HCT116 (cell line): Measurements from ENCODE around the gene GATB. TPM values are rescaled to one million over a fixed set of nuclear protein-coding genes. Genes with fewer than 3 reads are reported as not detected.

Source experiments
- ATAC-seq: fragments of 200-7000 bp; cut with Tn5 transposase; 2 replicates; pipeline ENCODE4 v1.9.1; 2020; ENCODE audit warnings: mild to moderate bottlenecking, moderate library complexity
- BruUV-seq: library from RNA; stranded (reverse); fragments of 400-500 nt; replicated peaks from 2 replicates; lab custom pipeline; 2021; lab: Mats Ljungman, UMichigan
- CTCF ChIA-PET: fragments of 300-600 bp; sonication (Branson Sonifier 250); formaldehyde crosslinking; loops from one replicate; lab custom pipeline; 2021; ENCODE audit warnings: antibody characterized with exemption; lab: Charles Lee
- POLR2A ChIA-PET: fragments of 300-600, 350-600 bp; sonication (Branson Sonifier 250); formaldehyde crosslinking; loops from one replicate; lab custom pipeline; 2021; ENCODE audit warnings: antibody characterized with exemption; lab: Charles Lee
- RAD21 ChIA-PET, 2 experiments: fragments of 300-600 bp; sonication (Branson Sonifier 250); formaldehyde crosslinking; loops; one replicate each; lab custom pipeline; 2023; ENCODE audit warnings: low total read pairs in 2 of 2; ENCODE audit not compliant: uncharacterized antibody in 2 of 2, unreplicated experiment in 2 of 2, low non-redundant PET in 1 of 2; lab: Charles Lee
- DNase-seq: peaks from one replicate; pipeline ENCODE4 v3.0.0-alpha.2; 2010; ENCODE audit warnings: low read depth, low spot score
- H2AFZ ChIP-seq: fragments of 200-600 bp; shearing (Covaris generic), sonication (generic); 2 replicates; pipeline ENCODE4 v1.6.1; 2017; ENCODE audit warnings: low read depth, mixed run types, mixed read lengths, antibody characterized with exemption, low read length; ENCODE audit not compliant: poor library complexity, severe bottlenecking
- H3K27ac ChIP-seq: 2 replicates; pipeline ENCODE4 v1.5.1; 2012; ENCODE audit warnings: low read depth, low read length
- H3K27me3 ChIP-seq: fragments of 200-600 bp; sonication (generic); 2 replicates; pipeline ENCODE4 v1.6.1; 2016; ENCODE audit warnings: mixed run types, low read length, mixed read lengths; ENCODE audit not compliant: insufficient read depth
- H3K36me3 ChIP-seq, 2 experiments: fragments of 200-500 bp in 1 of 2; fragments of 200-600 bp in 1 of 2; sonication (Bioruptor generic) in 1 of 2; sonication (generic) in 1 of 2; 2 replicates each; pipeline versions ENCODE4 v1.5.1 to v1.6.1; 2014 to 2016; ENCODE audit warnings: low read length in 2 of 2, inconsistent platforms in 1 of 2, mixed read lengths in 1 of 2, mixed run types in 1 of 2; ENCODE audit not compliant: insufficient read depth in 2 of 2, control insufficient read depth in 1 of 2
- H3K4me1 ChIP-seq, 2 experiments: fragments of 200-600 bp in 1 of 2; sonication (generic) in 1 of 2; 2 replicates each; pipeline versions ENCODE4 v1.5.1 to v1.6.1; 2012 to 2017; ENCODE audit warnings: low read length in 2 of 2, inconsistent platforms in 1 of 2, mild to moderate bottlenecking in 1 of 2, mixed read lengths in 1 of 2, mixed run types in 1 of 2, moderate library complexity in 1 of 2; ENCODE audit not compliant: insufficient read depth in 2 of 2, control insufficient read depth in 1 of 2
- H3K4me2 ChIP-seq: fragments of 200-600 bp; sonication (generic); 2 replicates; pipeline ENCODE4 v1.6.1; 2017; ENCODE audit warnings: mixed run types, low read length, mixed read lengths
- H3K4me3 ChIP-seq, 2 experiments: fragments of 200-600 bp in 1 of 2; sonication (generic) in 1 of 2; replicated peaks in 1 of 2; 2 replicates each; pipeline ENCODE4 v1.5.1; 2011 to 2016; ENCODE audit warnings: low read length in 2 of 2, control low read depth in 1 of 2, low read depth in 1 of 2, mild to moderate bottlenecking in 1 of 2, mixed read lengths in 1 of 2, mixed run types in 1 of 2
- H3K79me2 ChIP-seq: fragments of 200-600 bp; sonication (generic); 2 replicates; pipeline ENCODE4 v1.6.1; 2017; ENCODE audit warnings: mild to moderate bottlenecking, mixed run types, low read length, moderate library complexity, mixed read lengths; ENCODE audit not compliant: insufficient read depth
- H3K9ac ChIP-seq: fragments of 200-600 bp; sonication (generic); 2 replicates; pipeline ENCODE4 v1.6.1; 2016; ENCODE audit warnings: low read length, mixed read lengths
- H3K9me2 ChIP-seq: fragments of 200-600 bp; sonication (generic), shearing (Covaris generic); 2 replicates; pipeline ENCODE4 v1.6.1; 2017; ENCODE audit warnings: mixed run types, mild to moderate bottlenecking, moderate library complexity; ENCODE audit not compliant: insufficient read depth
- H3K9me3 ChIP-seq, 2 experiments: fragments of 200-500 bp in 1 of 2; fragments of 200-600 bp in 1 of 2; sonication (Bioruptor generic) in 1 of 2; sonication (generic) in 1 of 2; 2 replicates each; pipeline ENCODE4 v1.6.1; 2014 to 2017; ENCODE audit warnings: low read length in 2 of 2, mixed read lengths in 2 of 2, inconsistent platforms in 1 of 2, low read depth in 1 of 2, mild to moderate bottlenecking in 1 of 2, mixed run types in 1 of 2, moderate library complexity in 1 of 2; ENCODE audit not compliant: control insufficient read depth in 1 of 2, insufficient read depth in 1 of 2
- H4K20me1 ChIP-seq: fragments of 200-600 bp; sonication (generic), shearing (Covaris generic); 2 replicates; pipeline ENCODE4 v1.6.1; 2017; ENCODE audit warnings: mixed run types, mild to moderate bottlenecking, moderate library complexity; ENCODE audit not compliant: insufficient read depth
- ATF3 ChIP-seq: IDR thresholded peaks from 2 replicates; pipeline ENCODE4 v1.6.1; 2012
- CBX3 ChIP-seq: IDR thresholded peaks from 2 replicates; pipeline ENCODE4 v1.6.1; 2012; ENCODE audit warnings: low read depth
- CEBPB ChIP-seq: IDR thresholded peaks from 2 replicates; pipeline ENCODE4 v1.6.1; 2012; ENCODE audit warnings: low read depth
- EGR1 ChIP-seq: IDR thresholded peaks from 2 replicates; pipeline ENCODE4 v1.6.1; 2012; ENCODE audit warnings: low read depth
- ELF1 ChIP-seq: IDR thresholded peaks from 2 replicates; pipeline ENCODE4 v1.6.1; 2012; ENCODE audit warnings: low read depth, borderline replicate concordance
- EZH2phosphoT487 ChIP-seq: fragments of 200-600 bp; IDR thresholded peaks from 2 replicates; pipeline ENCODE4 v1.6.1; 2018; ENCODE audit warnings: antibody characterized with exemption, borderline replicate concordance
- FOSL1 ChIP-seq: IDR thresholded peaks from 2 replicates; pipeline ENCODE4 v1.6.1; 2012; ENCODE audit warnings: low read depth
- JUND ChIP-seq: IDR thresholded peaks from 2 replicates; pipeline ENCODE4 v1.6.1; 2012
- POLR2A ChIP-seq: IDR thresholded peaks from 2 replicates; pipeline ENCODE4 v1.7.0; 2011; ENCODE audit warnings: borderline replicate concordance; ENCODE audit not compliant: insufficient read depth, insufficient read length; ENCODE audit errors: extremely low read depth
- POLR2AphosphoS5 ChIP-seq: IDR thresholded peaks from 2 replicates; pipeline ENCODE4 v1.6.1; 2011; ENCODE audit warnings: mild to moderate bottlenecking, low read depth, low read length, moderate library complexity
- RAD21 ChIP-seq: IDR thresholded peaks from 2 replicates; pipeline ENCODE4 v1.6.1; 2012; ENCODE audit warnings: low read depth, mild to moderate bottlenecking
- REST ChIP-seq: IDR thresholded peaks from 2 replicates; pipeline ENCODE4 v1.6.1; 2012; ENCODE audit warnings: low read depth
- SIN3A ChIP-seq: IDR thresholded peaks from 2 replicates; pipeline ENCODE4 v1.6.1; 2012; ENCODE audit warnings: low read depth
- SP1 ChIP-seq: IDR thresholded peaks from 2 replicates; pipeline ENCODE4 v1.6.1; 2012; ENCODE audit warnings: low read depth
- SRF ChIP-seq: IDR thresholded peaks from 2 replicates; pipeline ENCODE4 v1.6.1; 2012; ENCODE audit warnings: low read depth
- TCF7L2 ChIP-seq: IDR thresholded peaks from 2 replicates; pipeline ENCODE4 v1.7.0; 2011; ENCODE audit warnings: borderline replicate concordance, inconsistent platforms; ENCODE audit not compliant: insufficient read depth, insufficient read length; ENCODE audit errors: extremely low read depth
- YY1 ChIP-seq: IDR thresholded peaks from 2 replicates; pipeline ENCODE4 v1.6.1; 2011; ENCODE audit warnings: low read length, low read depth, moderate library complexity, mild to moderate bottlenecking; ENCODE audit not compliant: insufficient replicate concordance; ENCODE audit errors: extremely low read depth
- ZBTB33 ChIP-seq: IDR thresholded peaks from 2 replicates; pipeline ENCODE4 v1.6.1; 2011; ENCODE audit warnings: mild to moderate bottlenecking, low read length, moderate library complexity; ENCODE audit not compliant: insufficient replicate concordance; ENCODE audit errors: extremely low read depth
- ZNF274 ChIP-seq: fragments of 200-500 bp; sonication (Bioruptor generic); IDR thresholded peaks from 2 replicates; pipeline ENCODE4 v1.6.1; 2014; ENCODE audit warnings: mild to moderate bottlenecking, low read depth, low read length, inconsistent platforms
- intact Hi-C: fragments of 100-400 bp; cut with micrococcal nuclease; formaldehyde crosslinking; loops from 2 replicates; pipeline ENCODE4 v1.10.0; 2022
- total RNA-seq: library from RNA; stranded (reverse); gene quantifications from one replicate; pipeline ENCODE4 v1.2.1, GENCODE V29; 2021; ENCODE audit not compliant: unreplicated experiment
- TF ChIP-seq, protein P1 (sequence below), 3 experiments: fragments of 200-600 bp in 1 of 3; sonication (generic) in 1 of 3; IDR thresholded peaks in 2 of 3; conservative IDR thresholded peaks in 1 of 3; 2 replicates each; pipeline ENCODE4 v1.5.1; 2012 to 2017; ENCODE audit warnings: low read depth in 2 of 3, low read length in 2 of 3, antibody characterized with exemption in 1 of 3, borderline replicate concordance in 1 of 3, control low read depth in 1 of 3, mild to moderate bottlenecking in 1 of 3, mixed read lengths in 1 of 3, mixed run types in 1 of 3, moderate library complexity in 1 of 3; ENCODE audit not compliant: insufficient read depth in 1 of 3

The GATB gene
- total RNA-seq, 1 experiment from 2014 or later = 29.3 TPM

- TF ChIP-seq YY1 = no peak
Measured at GRCh38 chr4:151783867-151784266, 23.1 kb upstream of the GATB start (continued).

DNA sequence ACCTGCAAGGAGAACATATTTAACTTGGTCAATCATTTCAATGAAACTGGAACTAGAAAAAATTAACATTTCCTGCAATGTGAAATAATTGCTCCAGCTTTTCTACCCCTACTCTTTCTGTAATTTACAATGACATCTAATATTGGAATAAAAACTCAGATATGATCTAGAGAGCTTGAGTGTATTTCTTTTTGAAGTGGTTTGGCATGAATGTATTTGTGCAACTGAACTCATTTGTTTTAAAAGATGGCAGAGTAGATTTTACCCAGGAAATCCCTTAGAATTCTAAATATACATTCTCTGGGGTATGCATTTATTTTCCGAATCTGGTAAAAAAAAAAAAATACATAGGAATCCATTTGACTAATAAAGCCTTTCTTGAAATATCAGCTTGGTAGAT is 21.5 kb upstream of the GATB start:
- no TSS peak for BruUV-seq
- intact Hi-C loops = no loop called here
- TF ChIP-seq SIN3A = no peak
- no peak for TF ChIP-seq CEBPB
- TF ChIP-seq SRF = no peak
- TF ChIP-seq POLR2A = no peak
- TF ChIP-seq, protein P1, sequence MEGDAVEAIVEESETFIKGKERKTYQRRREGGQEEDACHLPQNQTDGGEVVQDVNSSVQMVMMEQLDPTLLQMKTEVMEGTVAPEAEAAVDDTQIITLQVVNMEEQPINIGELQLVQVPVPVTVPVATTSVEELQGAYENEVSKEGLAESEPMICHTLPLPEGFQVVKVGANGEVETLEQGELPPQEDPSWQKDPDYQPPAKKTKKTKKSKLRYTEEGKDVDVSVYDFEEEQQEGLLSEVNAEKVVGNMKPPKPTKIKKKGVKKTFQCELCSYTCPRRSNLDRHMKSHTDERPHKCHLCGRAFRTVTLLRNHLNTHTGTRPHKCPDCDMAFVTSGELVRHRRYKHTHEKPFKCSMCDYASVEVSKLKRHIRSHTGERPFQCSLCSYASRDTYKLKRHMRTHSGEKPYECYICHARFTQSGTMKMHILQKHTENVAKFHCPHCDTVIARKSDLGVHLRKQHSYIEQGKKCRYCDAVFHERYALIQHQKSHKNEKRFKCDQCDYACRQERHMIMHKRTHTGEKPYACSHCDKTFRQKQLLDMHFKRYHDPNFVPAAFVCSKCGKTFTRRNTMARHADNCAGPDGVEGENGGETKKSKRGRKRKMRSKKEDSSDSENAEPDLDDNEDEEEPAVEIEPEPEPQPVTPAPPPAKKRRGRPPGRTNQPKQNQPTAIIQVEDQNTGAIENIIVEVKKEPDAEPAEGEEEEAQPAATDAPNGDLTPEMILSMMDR (IDR thresholded peaks at IDR 0.05 in 2 of 3, conservative IDR thresholded peaks at IDR 0.05 in 1 of 3; ENCODE audit: borderline replicate concordance in 1 of 3, insufficient read depth in 1 of 3, low read depth in 2 of 3, low read length in 2 of 3) = no peak
- no peak for TF ChIP-seq JUND
- no peak for TF ChIP-seq ATF3
- TF ChIP-seq RAD21 = no peak
- TF ChIP-seq REST = no peak
- no peak for TF ChIP-seq POLR2AphosphoS5
- no peak for TF ChIP-seq EZH2phosphoT487
- TF ChIP-seq ZNF274 = no peak
- TF ChIP-seq FOSL1 = no peak
- no peak for TF ChIP-seq ELF1
- TF ChIP-seq ZBTB33 = no peak
- TF ChIP-seq TCF7L2 = no peak
- no peak for TF ChIP-seq CBX3
- no peak for TF ChIP-seq YY1
- TF ChIP-seq EGR1 = no peak
- no peak for TF ChIP-seq SP1
- no peak overlapping the region for H3K4me3 ChIP-seq
- no peaks in the 10 kb centered on the region for H3K36me3 ChIP-seq
- ChIA-PET CTCF (no interaction called here), RAD21 (no interaction called here), POLR2A (no interaction called here)
- H3K9ac ChIP-seq = no peak overlapping the region
- H3K4me1 ChIP-seq = no peaks in the 10 kb centered on the region
- DNase-seq (no peak), ATAC-seq (no peak)
- H3K27me3 ChIP-seq = no peaks in the 10 kb centered on the region
- no peaks in the 10 kb centered on the region for H4K20me1 ChIP-seq
- H3K9me3 ChIP-seq = no peaks in the 10 kb centered on the region
- H3K9me2 ChIP-seq = no peaks in the 10 kb centered on the region
- no peak overlapping the region for H2AFZ ChIP-seq
- H3K79me2 ChIP-seq = no peaks in the 10 kb centered on the region
- no peak overlapping the region for H3K4me2 ChIP-seq
- no peak overlapping the region for H3K27ac ChIP-seq
